GM23338 (cell line): Measurements from ENCODE around the gene TOP2A. TPM values are rescaled to one million over a fixed set of nuclear protein-coding genes. Genes with fewer than 3 reads are reported as not detected.

ENCODE experiments used
- ATAC-seq: fragments of 200-7000 bp; cut with Tn5 transposase; 3 replicates; pipeline ENCODE4 v1.9.1; 2020
- DNase-seq: peaks from one replicate; pipeline ENCODE4 v3.0.0-alpha.2; 2015; ENCODE audit warnings: low spot score
- H2AFZ ChIP-seq: fragments of 200-600 bp; sonication (generic); 2 replicates; pipeline ENCODE4 v1.8.0; 2016; ENCODE audit warnings: antibody characterized with exemption, mild to moderate bottlenecking, moderate library complexity
- H3F3A ChIP-seq: fragments of 200-600 bp; sonication (generic); replicated peaks from 2 replicates; pipeline ENCODE4 v1.8.0; 2017; ENCODE audit warnings: antibody characterized with exemption, mixed run types, low read depth
- H3K27ac ChIP-seq: fragments of 200-600 bp; sonication (generic); 2 replicates; pipeline ENCODE4 v1.6.1; 2016; ENCODE audit warnings: low read depth
- H3K27me3 ChIP-seq: fragments of 200-600 bp; sonication (generic); 2 replicates; pipeline ENCODE4 v1.8.0; 2016; ENCODE audit warnings: mild to moderate bottlenecking, mixed run types, moderate library complexity; ENCODE audit not compliant: insufficient read depth
- H3K36me3 ChIP-seq: fragments of 200-600 bp; sonication (generic); 2 replicates; pipeline ENCODE4 v1.8.0; 2016; ENCODE audit warnings: mild to moderate bottlenecking; ENCODE audit not compliant: insufficient read depth
- H3K4me1 ChIP-seq: fragments of 200-600 bp; sonication (generic); 2 replicates; pipeline ENCODE4 v1.8.0; 2016; ENCODE audit warnings: mild to moderate bottlenecking, moderate library complexity; ENCODE audit not compliant: insufficient read depth
- H3K4me2 ChIP-seq: fragments of 200-600 bp; sonication (generic); 2 replicates; pipeline ENCODE4 v1.7.1; 2017; ENCODE audit warnings: mixed run types
- H3K4me3 ChIP-seq: fragments of 200-600 bp; sonication (generic); 2 replicates; pipeline ENCODE4 v1.6.1; 2016; ENCODE audit warnings: mixed run types
- H3K79me2 ChIP-seq: fragments of 200-600 bp; sonication (generic); replicated peaks from 2 replicates; pipeline ENCODE4 v1.8.0; 2017; ENCODE audit warnings: mild to moderate bottlenecking; ENCODE audit not compliant: insufficient read depth
- H3K9me2 ChIP-seq: fragments of 200-600 bp; sonication (generic); 2 replicates; pipeline ENCODE4 v1.8.0; 2017; ENCODE audit not compliant: insufficient read depth
- H4K20me1 ChIP-seq: fragments of 200-600 bp; sonication (generic); replicated peaks from 2 replicates; pipeline ENCODE4 v1.8.0; 2017; ENCODE audit warnings: mild to moderate bottlenecking; ENCODE audit not compliant: insufficient read depth
- H3K27ac Mint-ChIP-seq: 2 replicates; pipeline ENCODE4 v1.8.0; 2020; ENCODE audit warnings: inconsistent platforms, mild to moderate bottlenecking, moderate library complexity, mixed read lengths
- H3K27me3 Mint-ChIP-seq: 3 replicates; pipeline ENCODE4 v1.8.0; 2022; ENCODE audit warnings: low read depth, mild to moderate bottlenecking, moderate library complexity, mixed read lengths, inconsistent platforms; ENCODE audit not compliant: insufficient read depth, poor library complexity
- H3K36me3 Mint-ChIP-seq: 3 replicates; pipeline ENCODE4 v1.8.0; 2021; ENCODE audit warnings: low read depth, mild to moderate bottlenecking, inconsistent platforms, moderate library complexity, mixed read lengths
- H3K4me1 Mint-ChIP-seq: 3 replicates; pipeline ENCODE4 v1.8.0; 2020; ENCODE audit warnings: mild to moderate bottlenecking, inconsistent platforms, mixed read lengths
- H3K4me3 Mint-ChIP-seq: 3 replicates; pipeline ENCODE4 v1.8.0; 2021; ENCODE audit warnings: moderate library complexity, mild to moderate bottlenecking, inconsistent platforms, mixed read lengths
- H3K9me3 Mint-ChIP-seq: 3 replicates; pipeline ENCODE4 v1.8.0; 2020; ENCODE audit warnings: moderate library complexity, mild to moderate bottlenecking, inconsistent platforms, mixed read lengths
- CTCF ChIP-seq, 2 experiments: fragments of 200-600 bp in 1 of 2; sonication (generic) in 1 of 2; conservative IDR thresholded peaks; 2 replicates each; pipeline versions ENCODE4 v1.5.1 to v1.6.1; 2016 to 2017; ENCODE audit warnings: antibody characterized with exemption in 2 of 2, low read depth in 2 of 2, mild to moderate bottlenecking in 2 of 2, moderate library complexity in 1 of 2
- ETS1 ChIP-seq: IDR thresholded peaks from 2 replicates; pipeline ENCODE4 v1.6.1; 2016; ENCODE audit warnings: antibody characterized with exemption
- JUNB ChIP-seq: IDR thresholded peaks from one replicate; pipeline ENCODE4 v1.6.1; 2016; ENCODE audit warnings: antibody characterized with exemption; ENCODE audit not compliant: unreplicated experiment
- polyA plus RNA-seq: library from polyadenylated mRNA; unstranded; fragments of >200 nt; fragmentation: Nextera tagmentation; extraction: Ambion mirVana; gene quantifications from 2 replicates; pipeline ENCODE4 v1.2.1, GENCODE V29; 2016
- total RNA-seq: library from RNA; depleted of rRNA; stranded (reverse); fragments of >200 nt; shearing (Covaris generic); gene quantifications from 2 replicates; pipeline ENCODE4 v1.2.3, GENCODE V29; 2014

Gene TOP2A
- total and polyA plus RNA-seq, 2 experiments from 2014 or later = 263 to 442 TPM

GRCh38 chr17:40355123-40355803 is 62.4 kb downstream of the TOP2A start:
- H4K20me1 ChIP-seq = peaks cover 4% of the 10 kb centered on the region; the same call in 1 of the 2 replicates
- Mint-ChIP-seq H3K4me1 (peaks cover 53% of the 10 kb centered on the region), H3K4me3 (no peak overlapping the region), H3K9me3 (no peaks in the 10 kb centered on the region), H3K36me3 (peaks cover 27% of the 10 kb centered on the region), H3K27ac (peak overlapping the region; percentile 80; the same call in 1 of the 2 replicates), H3K27me3 (peaks cover 29% of the 10 kb centered on the region)
- 0 out of 2 replicates have a peak overlapping the region, but pooled peaks have one; percentile 26 for H3K4me2 ChIP-seq
- peaks cover 3% of the 10 kb centered on the region; the same call in 1 of the 2 replicates for H3K27me3 ChIP-seq
- no peaks in the 10 kb centered on the region for H3K36me3 ChIP-seq
- H3K27ac ChIP-seq = no peak overlapping the region
- H2AFZ ChIP-seq = no peak overlapping the region
- DNase-seq (peak; percentile 88), ATAC-seq (peak; percentile 85)
- H3K4me3 ChIP-seq = no peak overlapping the region
- H3K4me1 ChIP-seq = peaks cover 39% of the 10 kb centered on the region
- H3F3A ChIP-seq = peaks cover 4% of the 10 kb centered on the region; the same call in 1 of the 2 replicates
- no peaks in the 10 kb centered on the region for H3K79me2 ChIP-seq
- TF ChIP-seq CTCF (conservative IDR thresholded peaks at IDR 0.05; ENCODE audit: low read depth in 2 of 2) (peak; percentile 86 to 100), JUNB (no peak)
- H3K9me2 ChIP-seq = no peaks in the 10 kb centered on the region

GRCh38 chr17:40354221-40355122 is 63.2 kb downstream of the TOP2A start:
- Mint-ChIP-seq H3K4me1 (peaks cover 57% of the 10 kb centered on the region), H3K9me3 (no peaks in the 10 kb centered on the region), H3K27me3 (peaks cover 33% of the 10 kb centered on the region), H3K4me3 (no peak overlapping the region), H3K36me3 (peaks cover 35% of the 10 kb centered on the region), H3K27ac (no peak overlapping the region; the same call in 1 of the 2 replicates)
- Histone ChIP-seq H3K4me1 (peaks cover 43% of the 10 kb centered on the region), H4K20me1 (peaks cover 6% of the 10 kb centered on the region; the same call in 1 of the 2 replicates), H3K4me2 (no peak overlapping the region), H3K4me3 (no peak overlapping the region), H2AFZ (no peak overlapping the region), H3F3A (0 out of 2 replicates have a peak, but pooled peaks cover 4% of the 10 kb centered on the region), H3K36me3 (no peaks in the 10 kb centered on the region), H3K9me2 (no peaks in the 10 kb centered on the region), H3K27me3 (peaks cover 8% of the 10 kb centered on the region), H3K27ac (no peak overlapping the region), H3K79me2 (no peaks in the 10 kb centered on the region)
- no peak for ATAC-seq
- DNase-seq = no peak
- TF ChIP-seq ETS1 (no peak), CTCF (conservative IDR thresholded peaks at IDR 0.05; ENCODE audit: low read depth in 2 of 2) (0 out of 4 replicates have a peak, but pooled peaks of 1 of the 2 experiments have one; percentile 7)
